Measurements from ENCODE around the gene SSR2.
"Not testable (repeated sequence)": the region's sequence is repeated elsewhere in the genome, so short reads cannot be mapped to it uniquely, and the experiment has no call there.

The SSR2 gene

DNA sequence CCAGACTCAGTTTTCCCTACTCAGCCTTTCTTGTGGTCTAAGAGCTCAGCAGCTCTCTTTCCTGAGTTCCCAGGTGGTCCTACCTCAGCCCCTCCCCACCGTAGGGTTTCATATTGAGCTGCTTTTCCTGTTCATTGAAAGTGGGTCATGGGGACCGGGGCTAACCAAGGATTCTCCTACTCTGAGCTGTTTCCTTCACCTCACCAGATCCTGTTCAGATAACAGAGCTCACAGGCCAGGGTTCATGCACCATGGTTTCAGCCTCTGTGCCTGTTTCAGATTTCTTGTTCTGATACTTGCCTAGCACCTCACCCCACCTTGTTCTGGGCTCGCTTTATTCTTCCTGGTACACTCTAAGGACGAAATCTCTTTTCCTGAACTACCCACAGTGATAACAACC lies 24.3 kb upstream of the SSR2 start:
- DNase-seq, result no peak

DNA sequence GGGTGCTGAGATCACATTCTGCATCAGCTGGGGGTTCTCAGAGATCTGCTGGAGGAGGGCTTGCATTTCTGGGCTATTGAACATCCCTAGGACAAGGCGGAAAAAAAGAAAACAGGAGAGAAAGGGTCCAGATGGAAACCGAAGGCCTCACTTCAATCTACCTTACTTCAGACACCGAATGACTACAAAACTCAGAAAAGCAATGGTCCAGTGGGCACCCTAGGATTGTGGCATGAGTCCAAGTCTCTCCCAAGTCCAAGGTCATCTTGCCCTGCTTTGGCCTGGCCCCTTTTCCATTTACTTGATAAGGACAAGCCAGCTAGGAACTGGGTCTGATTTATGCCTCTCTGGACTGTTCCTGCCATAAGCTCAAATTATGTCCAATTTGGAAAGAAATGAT lies 22.1 kb upstream of the SSR2 start:
- no peak for DNase-seq

DNA sequence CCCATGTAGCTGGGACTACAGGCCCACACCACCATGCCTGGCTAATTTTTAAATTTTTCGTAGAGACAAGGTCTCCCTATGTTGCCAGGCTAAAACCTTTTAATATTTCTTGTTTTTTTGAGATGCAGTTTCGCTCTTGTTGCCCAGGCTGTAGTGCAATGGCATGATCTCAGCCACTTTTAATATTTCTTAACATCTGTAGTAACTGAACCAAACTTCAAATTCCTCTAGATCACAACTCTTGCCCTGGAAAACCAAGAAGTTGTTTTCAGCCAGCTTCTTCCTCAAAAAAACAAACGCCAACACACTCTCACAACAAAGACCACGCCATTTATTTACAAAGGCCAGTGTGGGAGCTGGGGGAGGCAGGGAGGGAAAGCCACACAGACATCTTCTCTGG lies 14.2 kb upstream of the SSR2 start:
- not testable (repeated sequence) for DNase-seq

DNA sequence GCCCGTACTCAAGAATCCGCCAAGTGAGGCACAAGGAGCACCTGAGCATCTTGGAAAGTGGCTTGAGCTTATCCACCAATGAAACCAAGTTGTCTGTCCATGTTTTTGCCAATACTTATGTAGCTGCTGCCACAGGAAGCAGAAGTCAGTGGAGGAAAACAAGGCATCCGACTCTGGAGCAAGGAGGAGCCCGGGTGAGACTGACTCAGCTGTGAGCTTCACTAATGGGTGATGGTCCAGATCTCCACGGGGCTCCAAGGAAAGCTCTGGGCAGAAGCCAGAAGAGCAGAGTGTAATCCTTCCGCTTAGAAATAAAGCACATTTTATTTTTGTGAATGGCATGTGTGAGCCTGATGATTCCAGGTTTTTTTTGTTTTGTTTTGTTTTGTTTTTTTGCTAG lies 12.3 kb upstream of the SSR2 start:
- no peak for DNase-seq

DNA sequence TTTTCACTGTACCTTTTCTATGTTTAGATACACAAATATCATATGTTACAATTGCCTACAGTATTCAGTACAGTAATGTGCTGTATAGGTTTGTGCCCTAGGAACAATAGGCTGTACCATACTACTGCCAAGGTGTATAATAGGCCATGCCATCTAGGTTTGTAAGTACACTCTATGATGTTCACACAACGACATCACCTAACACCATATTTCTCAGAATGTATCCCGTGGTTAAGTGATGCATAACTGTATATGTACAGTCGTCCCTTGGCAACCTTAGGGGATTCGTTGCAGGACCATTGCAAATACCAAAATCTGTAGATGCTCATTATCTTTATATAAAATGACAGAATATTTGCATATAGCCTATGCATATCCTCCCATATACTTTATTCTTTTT lies 5.8 kb upstream of the SSR2 start:
- no peak for DNase-seq

DNA sequence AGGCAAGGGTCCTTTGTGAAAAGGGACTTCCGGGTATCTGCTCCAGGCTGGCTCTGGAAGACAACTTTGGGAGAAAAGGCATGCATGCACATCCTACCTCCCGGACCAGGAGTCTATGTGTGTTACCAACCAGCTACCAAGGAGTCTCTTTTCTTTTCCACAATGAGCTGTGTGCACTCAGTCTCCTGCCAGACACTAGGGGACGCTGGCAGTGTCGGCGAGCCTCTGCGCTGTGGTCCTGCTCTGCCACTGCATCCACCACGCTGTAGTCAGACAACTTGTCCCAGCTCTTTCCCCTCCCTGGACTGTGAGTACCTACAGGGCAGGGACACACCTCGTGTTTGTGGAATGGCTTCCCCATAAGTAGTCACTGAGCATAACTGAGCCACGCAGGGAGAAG lies 5.1 kb upstream of the SSR2 start:
- DNase-seq, result no peak

DNA sequence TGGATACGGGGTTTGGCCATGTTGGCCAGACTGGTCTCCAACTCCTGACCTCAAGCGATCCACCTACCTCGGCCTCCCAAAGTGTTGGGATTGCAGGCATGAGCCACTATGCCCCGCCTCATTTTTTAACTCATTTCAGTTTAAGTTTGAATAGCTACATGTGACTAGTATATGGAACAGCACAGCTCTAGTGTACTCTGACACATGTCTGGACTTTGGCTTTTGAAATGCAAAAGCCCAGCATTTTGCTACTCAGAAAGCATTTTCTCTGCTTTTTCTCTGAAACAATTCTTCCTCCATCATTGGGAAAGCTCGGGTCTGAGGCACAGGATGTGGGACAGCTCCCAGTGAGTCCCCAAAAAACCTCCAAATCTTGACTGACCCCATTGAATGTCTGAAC lies 4.0 kb upstream of the SSR2 start:
- no peak for DNase-seq

DNA sequence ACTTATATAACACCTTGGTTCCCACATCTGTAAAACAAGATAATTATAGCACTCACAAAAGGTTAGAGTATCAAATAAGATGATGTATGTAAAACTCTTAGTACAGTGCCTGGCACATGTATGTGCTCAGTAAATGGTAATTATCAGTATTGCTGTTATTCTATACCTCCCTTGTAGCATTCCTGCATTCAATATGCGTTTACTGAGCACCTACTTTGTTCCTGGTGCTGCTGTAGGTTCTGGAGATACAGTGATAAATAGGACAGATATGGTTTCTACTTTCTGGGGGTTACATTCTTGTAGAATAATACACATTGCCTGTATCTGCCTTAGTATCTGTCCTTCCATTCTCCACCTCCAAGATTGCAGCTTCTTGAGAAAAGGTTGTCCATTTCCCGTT lies 1.2 kb upstream of the SSR2 start:
- no peak for DNase-seq

DNA sequence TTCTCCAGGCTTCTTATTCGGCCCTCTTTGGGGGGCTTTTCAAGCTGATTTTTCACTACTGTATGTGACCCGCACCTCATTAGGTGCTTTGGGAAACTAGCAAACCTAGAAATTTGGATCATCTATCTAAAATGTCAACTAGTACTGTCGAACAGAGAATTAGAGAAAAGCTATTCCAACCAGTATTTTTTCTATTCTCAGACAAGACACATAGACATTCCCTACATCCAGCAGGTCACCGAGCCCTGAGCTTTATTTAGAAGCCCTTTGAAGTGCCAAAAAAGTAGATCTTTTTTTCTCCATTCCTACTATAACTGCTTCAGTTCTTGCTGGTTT lies 310 bp upstream of the SSR2 start:
- DNase-seq, result no peak

DNA sequence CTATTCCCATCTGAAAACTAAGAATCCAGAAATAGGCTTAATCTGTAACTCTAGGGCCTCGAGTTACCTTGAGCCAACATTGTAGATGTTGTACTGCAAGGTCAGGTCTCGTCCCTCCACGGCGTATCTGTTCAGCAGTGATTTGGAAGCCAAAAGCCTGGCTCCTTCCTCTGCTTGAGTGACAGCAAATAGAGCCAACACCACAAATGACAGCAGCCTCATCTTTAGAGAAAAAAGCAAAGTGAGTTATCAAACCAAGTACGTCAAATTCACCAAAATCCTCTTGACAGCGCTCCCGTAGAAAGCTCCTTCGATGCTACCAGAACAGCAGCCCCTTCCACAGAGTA lies 832 bp downstream of the SSR2 start:
- no peak for DNase-seq

DNA sequence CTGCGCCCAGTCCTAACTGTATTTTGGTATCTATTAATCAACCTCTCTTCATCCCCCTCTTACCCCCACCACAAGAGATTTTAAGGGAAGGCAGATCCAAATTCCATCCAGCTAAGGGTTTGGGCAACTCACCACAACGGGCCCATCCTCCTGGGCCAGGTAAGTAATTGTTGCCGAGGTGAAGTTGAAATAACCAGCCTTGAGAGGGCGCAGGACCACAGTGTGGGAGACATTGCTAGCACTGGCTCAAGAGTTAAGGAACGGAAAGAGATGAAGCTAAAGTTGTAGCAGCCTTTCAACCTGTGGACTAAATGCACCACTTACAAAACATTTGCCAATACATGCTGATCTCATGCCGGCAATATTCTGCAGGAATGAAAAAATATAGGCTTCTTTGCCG lies 5.9 kb downstream of the SSR2 start:
- no peak for DNase-seq

DNA sequence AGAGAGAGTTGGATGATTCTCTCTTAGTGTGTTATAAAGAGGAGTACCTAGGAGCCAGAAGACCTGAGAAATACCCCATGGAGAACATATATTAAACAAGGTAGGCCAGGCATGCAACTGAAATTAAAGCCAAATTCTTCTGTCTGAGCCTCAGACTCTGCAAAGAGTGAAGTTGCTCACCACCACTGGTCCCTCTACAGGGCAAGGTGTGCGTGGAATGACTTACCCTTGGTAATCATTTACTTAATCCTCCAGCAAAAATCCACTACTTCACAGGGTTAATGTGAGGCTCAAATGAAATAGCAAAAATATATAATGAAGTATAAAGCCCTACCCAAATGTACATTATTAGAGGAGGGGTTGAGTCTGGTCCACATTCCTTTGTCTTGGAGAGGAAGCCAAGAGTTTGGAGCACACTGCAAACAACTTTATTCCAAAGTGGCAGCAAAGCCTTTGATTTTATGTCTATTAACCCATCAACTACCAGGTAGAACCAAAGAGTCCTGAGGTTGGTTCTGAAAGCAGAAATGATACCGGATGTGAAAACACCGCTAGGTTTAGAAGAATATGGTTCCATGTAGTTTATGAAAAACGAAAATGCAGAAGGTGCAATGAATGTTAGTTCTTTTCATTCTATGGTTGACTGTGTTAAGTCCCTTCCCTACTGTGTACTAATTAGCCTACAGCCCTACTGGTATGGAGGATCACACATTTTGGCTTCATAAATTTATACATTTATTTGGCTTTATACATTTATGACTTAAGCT lies 8.5 kb downstream of the SSR2 start:
- no peak for DNase-seq

DNA sequence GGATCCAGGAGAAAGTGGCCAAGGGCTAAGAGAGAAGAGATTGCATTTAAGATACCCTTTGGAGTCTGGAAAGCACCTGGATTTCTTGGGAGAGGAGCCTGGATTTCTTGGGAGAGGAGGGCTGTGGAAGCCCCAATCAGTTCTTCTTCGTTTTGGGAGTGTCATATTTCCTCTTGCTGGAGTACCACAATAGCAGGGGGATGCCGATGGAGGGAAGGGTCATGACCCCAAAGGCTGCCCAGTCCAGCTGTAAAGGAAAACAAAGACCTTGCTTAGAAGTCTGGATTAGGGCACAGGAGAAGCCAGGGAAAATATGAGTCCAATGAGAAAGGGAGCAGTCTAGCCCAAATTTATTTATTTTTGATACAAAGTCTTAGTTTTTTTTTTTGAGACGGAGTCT lies 11.3 kb downstream of the SSR2 start:
- DNase-seq, result no peak

DNA sequence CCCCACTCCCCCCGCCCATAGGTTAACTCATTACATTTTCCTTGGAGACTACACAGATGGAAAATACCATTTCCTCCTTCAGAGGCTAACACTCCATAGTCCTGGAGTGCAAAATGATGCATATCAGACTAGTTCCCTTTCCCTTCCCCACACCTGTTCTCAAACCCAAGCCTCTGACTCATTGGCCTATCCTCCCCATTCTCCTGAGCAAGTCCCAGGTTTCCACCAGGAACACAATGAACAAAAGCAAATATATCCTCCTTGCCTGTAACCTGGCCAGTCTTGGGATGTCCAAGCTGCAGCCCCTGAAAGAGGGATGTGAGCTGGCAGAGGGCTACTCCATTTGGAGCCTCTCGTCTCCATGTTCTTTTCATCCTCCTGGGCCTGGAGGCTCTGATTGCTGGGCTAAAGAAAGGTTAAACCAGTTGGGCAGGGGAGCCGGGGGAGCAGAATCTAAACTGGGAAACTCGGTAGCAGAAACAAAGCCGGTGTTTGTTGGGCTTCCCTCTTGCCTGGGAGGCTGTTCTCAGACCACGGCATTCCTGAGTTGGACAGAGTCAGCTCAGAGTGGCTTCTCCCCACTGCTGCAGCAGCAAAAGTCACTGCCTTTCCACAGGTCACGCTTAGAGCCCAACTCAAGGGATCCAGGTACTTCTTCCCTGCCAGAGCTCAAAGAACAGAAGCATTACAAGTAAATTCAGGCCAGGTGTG lies 13.9 kb downstream of the SSR2 start:
- no peak for DNase-seq

DNA sequence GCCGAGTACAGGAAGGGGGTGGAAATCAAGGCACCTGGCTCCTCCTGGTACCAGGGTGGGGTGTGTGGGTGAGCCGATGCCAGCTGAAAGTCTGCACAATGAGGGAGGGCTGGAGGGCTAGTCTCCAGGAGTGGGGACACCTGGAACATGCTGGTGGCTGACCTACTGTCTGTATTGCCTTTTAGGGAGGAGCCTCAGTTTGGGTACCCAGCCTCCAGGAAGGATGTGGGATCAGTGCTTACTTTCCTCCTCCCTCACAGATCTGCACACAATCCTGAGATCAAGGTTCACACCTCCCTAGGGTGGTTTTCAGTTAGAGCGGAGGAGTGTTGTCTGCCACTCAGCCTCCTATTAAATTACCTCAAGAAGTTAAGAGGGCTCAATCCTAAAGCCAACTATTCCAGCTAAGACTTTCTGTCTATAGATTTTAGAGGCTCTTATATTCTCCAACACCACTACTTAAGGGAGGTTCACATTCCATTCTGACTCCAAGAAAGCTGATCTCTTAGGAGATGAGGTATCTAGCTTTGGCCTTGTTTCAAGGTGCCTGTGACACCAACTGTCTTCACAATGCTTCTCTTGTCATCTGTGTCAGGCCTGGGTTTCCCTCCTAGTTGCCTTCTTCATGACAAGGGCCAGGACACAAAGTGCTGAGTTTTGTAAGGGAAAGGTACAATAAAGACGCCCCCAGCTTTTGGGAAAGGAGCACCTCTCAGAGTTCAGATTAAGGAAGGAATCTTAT lies 15.7 kb downstream of the SSR2 start:
- no peak for DNase-seq

DNA sequence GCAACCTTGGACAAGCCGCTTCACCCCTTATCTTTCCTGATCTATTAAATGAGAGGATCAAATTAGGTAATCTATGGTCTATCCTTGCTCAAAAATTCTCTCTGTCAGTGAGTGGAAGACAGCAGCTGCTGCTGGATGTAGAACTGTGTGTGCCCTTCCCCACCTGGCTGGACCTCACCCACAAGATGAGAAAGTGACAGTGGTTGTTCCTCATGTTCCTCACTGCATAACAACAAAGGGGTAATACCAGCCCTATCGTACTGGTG lies 16.9 kb downstream of the SSR2 start:
- no peak for DNase-seq

DNA sequence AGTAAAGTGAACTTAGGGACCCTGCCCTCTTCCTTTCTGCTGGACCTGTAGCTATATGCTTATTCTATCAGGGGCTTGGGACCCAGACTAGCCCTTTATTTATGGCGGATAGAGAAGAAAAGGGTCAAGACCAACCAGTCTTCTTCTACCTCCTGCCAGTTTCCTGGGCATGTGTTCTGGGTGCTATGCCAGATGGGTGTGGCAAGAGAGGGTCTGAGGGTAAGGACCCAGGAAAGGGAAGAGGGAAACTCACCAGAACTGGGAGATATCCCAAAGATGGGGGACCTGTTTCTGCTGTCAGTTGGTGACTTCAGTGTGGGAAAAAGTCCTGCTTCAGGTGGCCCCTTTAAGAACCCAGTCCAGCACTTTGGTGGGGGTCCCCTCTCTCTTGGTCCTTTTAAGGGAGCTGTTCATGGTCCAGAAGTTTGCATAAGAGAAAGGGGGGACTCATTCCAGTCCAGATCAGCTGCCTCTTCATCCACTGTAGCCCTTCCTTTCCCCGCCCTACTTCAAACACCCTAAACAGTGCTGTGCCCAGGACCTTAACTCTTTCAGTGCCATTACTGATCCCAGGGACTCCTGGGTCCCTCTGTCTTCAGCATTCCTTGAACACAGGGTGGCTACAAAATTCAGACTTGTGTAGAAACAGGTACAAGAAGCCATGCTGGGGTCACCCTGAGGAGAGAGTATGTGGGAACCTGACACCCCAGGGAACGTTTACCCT lies 18.4 kb downstream of the SSR2 start:
- no peak for DNase-seq

DNA sequence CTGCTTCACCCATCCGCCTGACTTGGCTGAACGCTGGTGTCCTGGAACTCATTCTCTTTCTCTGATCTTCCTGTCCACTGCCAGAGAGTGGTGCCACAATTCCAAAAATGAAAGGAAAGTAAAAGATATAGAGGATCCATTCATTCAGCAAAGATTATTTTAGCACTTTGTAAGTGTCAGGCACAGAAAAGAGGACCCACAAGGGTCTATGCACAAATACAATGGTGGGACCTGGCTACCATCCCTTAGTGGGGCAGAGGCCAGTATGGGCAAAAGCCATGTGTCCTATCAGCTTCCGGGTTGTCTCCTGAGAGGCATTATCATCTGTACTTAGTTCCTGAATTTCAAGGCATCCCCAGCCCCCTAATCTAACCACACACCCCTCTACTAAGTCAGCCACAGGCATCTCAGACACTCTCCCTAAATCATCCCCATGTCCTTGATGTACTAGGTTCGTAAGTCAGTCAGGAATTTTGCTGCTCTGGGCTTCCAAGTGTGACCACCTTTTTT lies 19.0 kb downstream of the SSR2 start:
- DNase-seq, result no peak

DNA sequence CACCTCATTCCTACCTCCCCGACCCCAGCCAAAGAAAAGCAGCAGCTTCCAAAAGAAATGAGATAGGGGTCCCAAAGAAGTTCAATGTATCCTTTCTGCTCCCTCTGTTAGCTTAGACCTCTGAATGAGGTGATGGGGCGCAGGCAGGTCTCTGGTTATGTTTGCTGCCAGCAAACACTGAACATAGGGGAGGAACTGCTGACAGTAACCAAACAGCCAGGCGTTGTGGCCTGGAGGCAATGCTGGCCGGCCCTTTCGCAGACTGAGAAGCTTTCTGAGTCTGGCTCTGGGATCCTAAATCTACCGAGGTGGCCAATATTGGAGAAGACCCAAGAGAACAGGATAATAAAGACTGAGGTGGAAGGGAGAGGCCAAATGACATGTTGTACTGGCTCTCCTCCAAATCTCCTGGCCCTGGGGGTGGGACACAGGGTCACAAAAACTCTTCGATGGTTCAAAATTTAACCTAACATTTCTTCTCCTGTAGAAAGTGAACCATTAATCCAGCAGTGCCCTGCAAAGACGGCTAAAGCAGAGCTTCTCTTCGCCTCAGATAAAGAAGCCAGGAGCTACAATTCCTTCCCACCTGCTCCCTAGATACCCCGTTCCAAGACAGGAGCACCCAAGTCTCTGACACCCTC lies 19.6 kb downstream of the SSR2 start:
- no peak for DNase-seq

DNA sequence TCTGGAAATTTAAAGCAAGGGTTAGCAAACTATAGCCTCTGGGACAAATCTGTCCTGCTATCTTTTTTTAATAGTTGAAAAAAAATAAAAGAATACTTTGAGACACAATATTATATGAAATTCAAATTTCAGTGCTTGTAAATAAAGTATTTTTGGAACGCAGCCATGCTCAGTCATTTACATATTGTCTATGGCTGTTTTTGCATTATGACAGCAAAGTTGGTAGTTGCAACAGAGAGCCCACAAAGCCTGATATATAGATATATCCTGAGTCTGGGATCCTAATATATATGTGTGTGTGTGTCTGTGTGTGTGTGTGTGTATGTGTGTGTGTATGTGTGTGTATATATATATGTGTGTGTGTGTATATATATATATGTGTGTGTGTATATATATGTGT lies 20.8 kb downstream of the SSR2 start:
- no peak for DNase-seq

DNA sequence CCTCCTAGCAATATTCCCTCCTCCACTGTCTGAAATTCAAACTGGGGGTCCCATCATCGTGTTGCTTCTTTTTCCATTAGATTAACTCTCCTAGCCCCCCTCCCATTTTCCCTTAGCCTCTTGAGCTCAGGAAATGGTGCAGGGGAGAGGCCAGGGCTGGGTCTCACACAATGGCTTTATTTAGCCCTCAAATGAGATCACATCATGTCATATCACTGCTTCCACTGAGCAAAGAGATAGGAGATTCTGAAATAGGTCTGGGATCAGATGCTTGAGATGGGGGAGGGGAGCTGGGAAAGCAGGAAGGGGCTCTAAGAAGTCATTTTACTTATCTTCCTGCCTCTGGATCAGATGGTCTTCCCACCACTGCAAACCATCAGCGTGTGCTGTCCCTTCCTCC lies 24.6 kb downstream of the SSR2 start:
- DNase-seq, result no peak

DNA sequence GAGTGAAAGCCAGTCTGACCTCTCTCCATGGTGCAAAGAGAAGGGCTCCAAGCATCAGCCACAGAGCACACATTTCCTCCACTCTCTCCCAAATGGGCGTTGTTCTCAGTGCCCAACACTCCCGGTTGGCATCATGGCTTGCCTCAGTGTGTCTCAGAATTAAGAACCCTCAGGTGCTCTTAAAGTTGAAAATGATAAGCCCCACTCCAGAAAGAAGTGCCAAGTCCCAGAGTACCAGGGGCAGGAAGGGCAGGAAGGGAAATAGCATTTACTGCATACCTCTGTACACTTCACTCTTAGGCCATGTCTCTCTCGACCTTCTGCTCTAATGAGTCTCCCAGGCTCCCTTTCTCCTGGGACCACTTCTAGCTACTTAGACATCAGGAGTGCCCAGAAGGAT lies 27.2 kb downstream of the SSR2 start:
- no peak for DNase-seq

DNA sequence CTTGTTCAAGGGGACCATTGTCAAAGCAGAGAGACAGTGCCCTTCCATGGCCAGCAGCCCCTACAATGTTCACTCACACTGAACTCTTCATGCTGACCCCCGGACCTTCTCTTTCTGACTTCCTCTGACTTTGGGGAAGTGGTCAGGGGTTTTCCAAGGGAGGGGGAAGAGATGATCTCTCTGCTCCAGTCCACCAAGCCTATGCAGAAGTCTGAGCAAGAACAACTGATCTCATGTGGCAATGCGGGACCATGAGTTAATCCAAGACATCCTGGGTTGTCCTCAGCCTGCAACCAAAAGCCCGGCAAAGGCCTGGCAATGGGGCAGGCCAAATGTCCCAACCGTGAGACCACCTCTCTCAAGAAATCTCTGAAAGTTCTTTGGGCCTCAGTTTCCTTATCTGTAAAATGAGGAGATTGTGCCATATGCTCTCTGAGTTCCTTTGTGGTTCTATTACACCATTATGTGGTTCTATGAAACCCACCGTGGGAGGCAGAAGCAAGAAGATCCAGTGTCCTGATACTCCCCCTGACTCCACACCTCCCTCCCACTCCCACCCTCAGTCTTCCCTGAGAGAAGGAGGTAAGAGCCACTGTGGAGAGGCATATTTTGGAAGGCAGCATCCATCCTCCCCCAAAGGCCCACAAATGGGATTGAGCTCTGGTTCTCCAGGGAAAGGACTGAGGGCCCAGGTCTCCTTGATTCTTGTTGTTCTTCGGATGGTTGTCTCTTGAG lies 30.6 kb downstream of the SSR2 start:
- DNase-seq, result no peak

Measured in NCI-H1105 treated with DMSO at 0.1 percent for 48 hours (cell line).